ENCODE results near the gene FRMD5.

DNA sequence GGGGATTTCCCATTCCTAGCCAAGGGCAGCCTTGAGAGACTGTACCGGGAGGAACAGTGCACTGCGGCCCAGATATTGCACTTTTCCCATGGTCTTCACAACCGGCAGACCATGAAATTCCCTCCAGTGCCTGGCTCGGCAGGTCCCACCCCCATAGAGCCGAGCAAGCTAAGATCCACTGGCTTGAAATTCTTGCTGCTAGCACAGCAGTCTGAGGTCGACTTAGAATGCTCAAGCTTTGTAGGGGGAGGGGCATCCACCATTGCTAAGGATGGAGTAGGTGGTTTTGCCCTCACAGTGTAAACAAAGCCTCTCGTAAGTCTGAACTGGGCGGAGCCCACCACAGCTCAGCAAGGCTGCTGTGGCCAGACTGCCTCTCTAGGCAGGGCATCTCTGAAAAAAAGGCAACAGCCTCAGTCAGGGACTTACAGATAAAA, 156.3 kb downstream of the FRMD5 start:
- TF ChIP-seq, protein P1, sequence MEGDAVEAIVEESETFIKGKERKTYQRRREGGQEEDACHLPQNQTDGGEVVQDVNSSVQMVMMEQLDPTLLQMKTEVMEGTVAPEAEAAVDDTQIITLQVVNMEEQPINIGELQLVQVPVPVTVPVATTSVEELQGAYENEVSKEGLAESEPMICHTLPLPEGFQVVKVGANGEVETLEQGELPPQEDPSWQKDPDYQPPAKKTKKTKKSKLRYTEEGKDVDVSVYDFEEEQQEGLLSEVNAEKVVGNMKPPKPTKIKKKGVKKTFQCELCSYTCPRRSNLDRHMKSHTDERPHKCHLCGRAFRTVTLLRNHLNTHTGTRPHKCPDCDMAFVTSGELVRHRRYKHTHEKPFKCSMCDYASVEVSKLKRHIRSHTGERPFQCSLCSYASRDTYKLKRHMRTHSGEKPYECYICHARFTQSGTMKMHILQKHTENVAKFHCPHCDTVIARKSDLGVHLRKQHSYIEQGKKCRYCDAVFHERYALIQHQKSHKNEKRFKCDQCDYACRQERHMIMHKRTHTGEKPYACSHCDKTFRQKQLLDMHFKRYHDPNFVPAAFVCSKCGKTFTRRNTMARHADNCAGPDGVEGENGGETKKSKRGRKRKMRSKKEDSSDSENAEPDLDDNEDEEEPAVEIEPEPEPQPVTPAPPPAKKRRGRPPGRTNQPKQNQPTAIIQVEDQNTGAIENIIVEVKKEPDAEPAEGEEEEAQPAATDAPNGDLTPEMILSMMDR (IDR thresholded peaks at IDR 0.05 in 2 of 3, conservative IDR thresholded peaks at IDR 0.05 in 1 of 3; ENCODE audit: borderline replicate concordance in 1 of 3, insufficient read depth in 1 of 3, low read depth in 2 of 3, low read length in 2 of 3) = no peak
- TF ChIP-seq MAX (IDR thresholded peaks at IDR 0.05) = no peak
